Measurements from ENCODE around the gene NUP58. TPM values are rescaled to one million over a fixed set of nuclear protein-coding genes. Genes with fewer than 3 reads are reported as not detected.

Gene NUP58
- total and polyA plus RNA-seq, 9 of the 15 experiments (the other 6 are each of a cell fraction or from before 2014, with no cell fraction given), result 12.5 to 98.0 (median 42.6) TPM

DNA sequence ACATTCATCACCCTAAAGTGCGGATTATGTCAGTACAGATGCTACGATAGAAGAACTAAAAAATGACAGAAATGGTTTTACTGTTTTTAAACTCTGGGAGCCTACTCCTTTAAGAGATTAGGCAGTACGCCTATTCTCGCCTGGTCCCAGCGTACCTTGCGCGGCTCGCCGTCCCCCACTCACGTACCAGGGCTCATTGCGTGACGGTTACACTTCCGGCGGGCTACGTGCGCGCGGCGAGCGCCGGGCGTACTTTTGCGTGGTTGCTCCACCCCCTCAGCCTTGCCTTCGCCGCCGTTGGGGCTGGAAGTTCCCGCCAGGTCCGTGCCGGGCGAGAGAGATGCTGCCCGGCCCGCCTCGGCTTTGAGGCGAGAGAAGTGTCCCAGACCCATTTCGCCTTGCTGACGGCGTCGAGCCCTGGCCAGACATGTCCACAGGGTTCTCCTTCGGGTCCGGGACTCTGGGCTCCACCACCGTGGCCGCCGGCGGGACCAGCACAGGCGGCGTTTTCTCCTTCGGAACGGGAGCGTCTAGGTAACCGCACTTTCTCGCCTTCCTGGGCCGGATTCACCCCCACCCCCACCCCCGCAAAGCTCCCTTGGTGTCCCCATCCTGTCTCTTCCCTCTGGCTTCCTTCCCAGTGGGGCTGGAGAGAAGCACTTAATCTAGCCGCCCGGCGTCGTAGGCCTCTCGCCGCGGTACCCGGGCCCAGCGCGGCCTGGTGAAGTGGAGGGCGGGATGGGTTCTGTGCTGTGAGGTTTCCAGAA, at the start of gene NUP58 (continued):
- TF ChIP-seq, protein P1, sequence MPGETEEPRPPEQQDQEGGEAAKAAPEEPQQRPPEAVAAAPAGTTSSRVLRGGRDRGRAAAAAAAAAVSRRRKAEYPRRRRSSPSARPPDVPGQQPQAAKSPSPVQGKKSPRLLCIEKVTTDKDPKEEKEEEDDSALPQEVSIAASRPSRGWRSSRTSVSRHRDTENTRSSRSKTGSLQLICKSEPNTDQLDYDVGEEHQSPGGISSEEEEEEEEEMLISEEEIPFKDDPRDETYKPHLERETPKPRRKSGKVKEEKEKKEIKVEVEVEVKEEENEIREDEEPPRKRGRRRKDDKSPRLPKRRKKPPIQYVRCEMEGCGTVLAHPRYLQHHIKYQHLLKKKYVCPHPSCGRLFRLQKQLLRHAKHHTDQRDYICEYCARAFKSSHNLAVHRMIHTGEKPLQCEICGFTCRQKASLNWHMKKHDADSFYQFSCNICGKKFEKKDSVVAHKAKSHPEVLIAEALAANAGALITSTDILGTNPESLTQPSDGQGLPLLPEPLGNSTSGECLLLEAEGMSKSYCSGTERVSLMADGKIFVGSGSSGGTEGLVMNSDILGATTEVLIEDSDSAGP (CRISPR knock-in tag; IDR thresholded peaks at IDR 0.05), result peak; percentile 94
- TF ChIP-seq YY1 (IDR thresholded peaks at IDR 0.05; ENCODE audit: borderline replicate concordance in 1 of 3, control insufficient read depth in 1 of 3, extremely low read depth in 1 of 3, insufficient read depth in 3 of 3, insufficient read length in 1 of 3, insufficient replicate concordance in 2 of 3, low read depth in 1 of 3, low read length in 2 of 3), result peak in 2 of 3 experiments; percentile 11 to 53
- no peak for TF ChIP-seq TAF15 (IDR thresholded peaks at IDR 0.05; ENCODE audit: low read depth, low read length)
- TF ChIP-seq ZNF133 (CRISPR knock-in tag; IDR thresholded peaks at IDR 0.05), result no peak
- TF ChIP-seq, protein P2, sequence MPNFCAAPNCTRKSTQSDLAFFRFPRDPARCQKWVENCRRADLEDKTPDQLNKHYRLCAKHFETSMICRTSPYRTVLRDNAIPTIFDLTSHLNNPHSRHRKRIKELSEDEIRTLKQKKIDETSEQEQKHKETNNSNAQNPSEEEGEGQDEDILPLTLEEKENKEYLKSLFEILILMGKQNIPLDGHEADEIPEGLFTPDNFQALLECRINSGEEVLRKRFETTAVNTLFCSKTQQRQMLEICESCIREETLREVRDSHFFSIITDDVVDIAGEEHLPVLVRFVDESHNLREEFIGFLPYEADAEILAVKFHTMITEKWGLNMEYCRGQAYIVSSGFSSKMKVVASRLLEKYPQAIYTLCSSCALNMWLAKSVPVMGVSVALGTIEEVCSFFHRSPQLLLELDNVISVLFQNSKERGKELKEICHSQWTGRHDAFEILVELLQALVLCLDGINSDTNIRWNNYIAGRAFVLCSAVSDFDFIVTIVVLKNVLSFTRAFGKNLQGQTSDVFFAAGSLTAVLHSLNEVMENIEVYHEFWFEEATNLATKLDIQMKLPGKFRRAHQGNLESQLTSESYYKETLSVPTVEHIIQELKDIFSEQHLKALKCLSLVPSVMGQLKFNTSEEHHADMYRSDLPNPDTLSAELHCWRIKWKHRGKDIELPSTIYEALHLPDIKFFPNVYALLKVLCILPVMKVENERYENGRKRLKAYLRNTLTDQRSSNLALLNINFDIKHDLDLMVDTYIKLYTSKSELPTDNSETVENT (CRISPR knock-in tag; IDR thresholded peaks at IDR 0.05), result no peak
- TF ChIP-seq HDAC3 (IDR thresholded peaks at IDR 0.05; ENCODE audit: borderline replicate concordance, partially characterized antibody), result no peak
- TF ChIP-seq, protein P3, sequence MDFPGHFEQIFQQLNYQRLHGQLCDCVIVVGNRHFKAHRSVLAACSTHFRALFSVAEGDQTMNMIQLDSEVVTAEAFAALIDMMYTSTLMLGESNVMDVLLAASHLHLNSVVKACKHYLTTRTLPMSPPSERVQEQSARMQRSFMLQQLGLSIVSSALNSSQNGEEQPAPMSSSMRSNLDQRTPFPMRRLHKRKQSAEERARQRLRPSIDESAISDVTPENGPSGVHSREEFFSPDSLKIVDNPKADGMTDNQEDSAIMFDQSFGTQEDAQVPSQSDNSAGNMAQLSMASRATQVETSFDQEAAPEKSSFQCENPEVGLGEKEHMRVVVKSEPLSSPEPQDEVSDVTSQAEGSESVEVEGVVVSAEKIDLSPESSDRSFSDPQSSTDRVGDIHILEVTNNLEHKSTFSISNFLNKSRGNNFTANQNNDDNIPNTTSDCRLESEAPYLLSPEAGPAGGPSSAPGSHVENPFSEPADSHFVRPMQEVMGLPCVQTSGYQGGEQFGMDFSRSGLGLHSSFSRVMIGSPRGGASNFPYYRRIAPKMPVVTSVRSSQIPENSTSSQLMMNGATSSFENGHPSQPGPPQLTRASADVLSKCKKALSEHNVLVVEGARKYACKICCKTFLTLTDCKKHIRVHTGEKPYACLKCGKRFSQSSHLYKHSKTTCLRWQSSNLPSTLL (IDR thresholded peaks at IDR 0.05), result peak; percentile 86
- peak; percentile 62 for TF ChIP-seq TAF1 (IDR thresholded peaks at IDR 0.05; ENCODE audit: control insufficient read depth, extremely low read depth, insufficient read depth, low read length, severe bottlenecking)
- TF ChIP-seq ZNF75A (CRISPR knock-in tag; IDR thresholded peaks at IDR 0.05), result no peak
- TF ChIP-seq, protein P4, sequence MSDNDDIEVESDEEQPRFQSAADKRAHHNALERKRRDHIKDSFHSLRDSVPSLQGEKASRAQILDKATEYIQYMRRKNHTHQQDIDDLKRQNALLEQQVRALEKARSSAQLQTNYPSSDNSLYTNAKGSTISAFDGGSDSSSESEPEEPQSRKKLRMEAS (CRISPR knock-in tag; IDR thresholded peaks at IDR 0.05), result peak; percentile 53; the same call in 1 of the 2 replicates
- TF ChIP-seq SMARCA5 (IDR thresholded peaks at IDR 0.05), result no peak
- TF ChIP-seq PHF21A (IDR thresholded peaks at IDR 0.05; ENCODE audit: borderline replicate concordance, low read depth), result no peak
- TF ChIP-seq EP300 (IDR thresholded peaks at IDR 0.05; ENCODE audit: low read length), result peak; percentile 62; the same call in 1 of the 2 replicates
- TF ChIP-seq NR2C2 (CRISPR knock-in tag; IDR thresholded peaks at IDR 0.05), result no peak
- peak; percentile 33; the same call in 1 of the 2 replicates for TF ChIP-seq NR2C2 (tag; IDR thresholded peaks at IDR 0.05)
- no peak for TF ChIP-seq ZNF561 (CRISPR knock-in tag; conservative IDR thresholded peaks at IDR 0.05)
- TF ChIP-seq ZNF324 (CRISPR knock-in tag; IDR thresholded peaks at IDR 0.05), result no peak
- TF ChIP-seq HDAC1 (IDR thresholded peaks at IDR 0.05), result peak in 1 of 2 experiments; percentile 55; a peak in 2 of 4 replicates
- TF ChIP-seq POLR2B (IDR thresholded peaks at IDR 0.05; ENCODE audit: low read depth, partially characterized antibody), result peak; percentile 79
